Endometrial microvascular endothelial cells (primary cell): ENCODE data around the gene SLC22A1. TPM values are rescaled to one million over a fixed set of nuclear protein-coding genes. Genes with fewer than 3 reads are reported as not detected.
"Not testable (repeated sequence)": the region's sequence is repeated elsewhere in the genome, so short reads cannot be mapped to it uniquely, and the experiment has no call there.

Experiments used
- in situ Hi-C: cut with HindIII; loops from 2 replicates; pipeline ENCODE4 v1.10.0; 2017; ENCODE audit warnings: low sequenced_read_pairs, low pct_unique_long_range_greater_than_20kb; ENCODE audit errors: inconsistent ontology term
- total RNA-seq: library from RNA; depleted of rRNA; stranded (reverse); fragments of >200 nt; gene quantifications from one replicate; pipeline ENCODE4 v1.2.3, GENCODE V29; 2015; ENCODE audit errors: inconsistent ontology term

Gene SLC22A1
- total RNA-seq: not detected

- in situ Hi-C loops: no loop called here
These were observed at the start of gene SLC22A1 for GRCh38 chr6:160121558-160121957. Gene SLC22A1, plus strand, starts transcription at chr6:160121815. Its CDS starts 121 bp downstream, at chr6:160121936.

DNA sequence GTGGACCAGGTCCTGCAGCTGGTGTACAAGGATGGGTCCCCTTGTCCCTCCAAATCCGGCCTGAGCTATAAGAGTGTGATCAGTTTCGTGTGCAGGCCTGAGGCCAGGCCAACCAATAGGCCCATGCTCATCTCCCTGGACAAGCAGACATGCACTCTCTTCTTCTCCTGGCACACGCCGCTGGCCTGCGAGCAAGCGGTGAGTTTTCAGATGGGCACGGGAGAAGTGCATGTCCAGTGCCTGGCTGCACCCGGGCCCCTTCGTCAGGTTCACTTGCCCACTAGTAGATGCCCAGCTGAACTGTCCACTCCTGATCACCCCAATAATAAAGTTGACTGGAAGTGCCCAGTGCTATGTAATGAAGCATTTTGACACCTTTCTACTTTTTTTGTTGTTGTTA, 48.3 kb upstream of the SLC22A1 start:
- in situ Hi-C loops: no loop called here

GRCh38 chr6:160076009-160076408, 45.6 kb upstream of the SLC22A1 start:
- in situ Hi-C loops: no loop called here

DNA sequence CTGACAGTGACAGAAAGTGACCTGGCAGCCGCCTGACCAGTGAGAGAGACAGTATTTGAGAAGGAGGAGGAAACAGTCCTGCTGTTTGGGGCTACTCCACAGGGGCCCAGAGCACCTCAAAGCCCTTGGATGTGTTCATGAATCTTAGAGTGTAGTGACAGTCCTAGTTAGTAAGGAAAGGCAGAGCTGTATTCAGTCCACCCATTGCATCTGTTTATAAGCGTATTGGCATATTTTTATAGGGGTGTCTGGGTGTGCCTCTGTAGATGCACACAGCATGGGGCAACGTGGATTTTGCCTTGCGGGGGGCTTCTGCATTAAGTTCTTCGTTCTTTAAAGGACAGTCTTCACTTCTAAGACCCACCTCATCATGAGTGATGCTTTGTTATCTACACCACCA, 44.6 kb upstream of the SLC22A1 start:
- in situ Hi-C loops: no loop called here

GRCh38 chr6:160077526-160077925, 44.1 kb upstream of the SLC22A1 start:
- in situ Hi-C loops: no loop called here

GRCh38 chr6:160078883-160079685, 42.5 kb upstream of the SLC22A1 start:
- in situ Hi-C loops: no loop called here

DNA sequence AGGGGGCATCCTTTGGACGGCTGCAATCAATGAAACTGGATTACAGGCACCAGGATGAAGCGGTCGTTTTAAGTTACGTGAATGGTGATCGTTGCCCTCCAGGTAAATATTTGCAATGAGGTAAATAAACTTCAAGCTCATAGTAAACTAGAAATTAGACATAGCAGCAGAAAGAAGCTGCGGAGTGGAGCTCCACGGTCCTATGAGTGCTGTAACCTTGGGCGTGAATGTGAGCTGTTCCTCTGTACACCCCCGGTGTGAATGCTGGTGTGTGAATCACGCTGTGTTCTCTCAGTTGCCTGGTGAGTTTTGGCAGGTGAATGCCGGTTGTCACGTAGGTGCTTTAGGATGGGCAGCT, 42.0 kb upstream of the SLC22A1 start:
- in situ Hi-C loops: no loop called here

DNA sequence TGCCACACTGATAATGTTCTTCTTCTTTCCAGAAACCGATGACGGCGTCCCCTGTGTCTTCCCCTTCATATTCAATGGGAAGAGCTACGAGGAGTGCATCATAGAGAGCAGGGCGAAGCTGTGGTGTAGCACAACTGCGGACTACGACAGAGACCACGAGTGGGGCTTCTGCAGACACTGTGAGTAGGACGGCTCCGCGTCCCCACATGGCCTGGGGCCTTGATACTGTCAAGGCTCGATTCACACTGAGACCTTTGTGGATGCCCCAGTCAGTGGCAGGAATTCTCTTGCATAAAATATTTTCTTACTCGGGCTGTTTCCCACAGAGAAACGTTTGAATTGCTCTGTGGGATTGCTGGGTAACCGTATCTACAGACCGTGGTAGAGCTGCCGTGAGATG, 41.5 kb upstream of the SLC22A1 start:
- in situ Hi-C loops: no loop called here

DNA sequence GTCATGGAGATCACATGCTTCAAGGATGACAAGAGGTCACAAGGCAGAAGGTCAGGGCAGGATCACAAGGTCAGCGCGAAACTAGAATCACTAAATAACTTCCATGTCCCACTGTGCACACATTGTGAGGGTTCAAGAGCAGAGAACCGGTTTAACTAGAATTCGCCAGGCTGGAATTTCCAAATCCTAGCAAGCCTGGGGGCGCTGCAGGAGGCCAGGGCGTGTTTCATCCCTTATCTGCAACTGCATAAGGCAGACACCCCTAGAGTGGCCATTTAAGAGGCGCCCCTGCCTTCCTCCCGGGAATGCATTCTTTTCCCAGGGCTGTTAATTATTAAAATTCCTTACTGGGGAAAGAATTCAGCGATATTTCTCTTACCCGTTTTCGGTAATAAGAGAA, 40.2 kb upstream of the SLC22A1 start:
- in situ Hi-C loops: no loop called here

GRCh38 chr6:160082627-160083026, 39.0 kb upstream of the SLC22A1 start:
- in situ Hi-C loops: no loop called here

DNA sequence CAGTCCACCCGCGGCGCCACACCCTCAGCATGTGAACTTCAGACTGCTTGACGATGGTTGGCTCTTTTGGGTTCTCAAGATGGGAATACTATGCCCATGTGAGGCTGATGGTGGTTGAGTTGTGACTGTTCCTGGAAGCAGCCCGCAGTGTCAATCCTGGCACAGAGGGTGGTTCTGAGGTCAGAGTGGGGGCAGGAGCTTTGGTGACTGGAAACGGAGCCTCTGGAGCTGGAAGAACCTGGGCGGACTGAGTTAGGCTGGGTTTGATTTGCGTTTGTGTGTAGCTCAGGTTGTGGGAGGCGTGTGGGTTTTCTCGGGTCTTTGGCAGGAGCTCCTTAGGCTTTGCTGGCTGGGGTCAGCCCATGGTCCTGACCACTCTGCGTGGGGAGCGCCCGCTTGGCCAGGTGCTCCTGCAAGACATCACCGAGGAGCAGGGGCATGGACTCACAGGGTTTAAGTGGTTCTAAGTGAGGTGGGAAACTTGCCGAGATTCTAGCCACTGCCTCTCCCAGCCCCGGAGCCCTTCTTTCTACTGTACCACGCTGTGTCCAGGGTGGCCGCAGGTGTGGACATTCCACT, 37.3 kb upstream of the SLC22A1 start:
- in situ Hi-C loops: no loop called here

DNA sequence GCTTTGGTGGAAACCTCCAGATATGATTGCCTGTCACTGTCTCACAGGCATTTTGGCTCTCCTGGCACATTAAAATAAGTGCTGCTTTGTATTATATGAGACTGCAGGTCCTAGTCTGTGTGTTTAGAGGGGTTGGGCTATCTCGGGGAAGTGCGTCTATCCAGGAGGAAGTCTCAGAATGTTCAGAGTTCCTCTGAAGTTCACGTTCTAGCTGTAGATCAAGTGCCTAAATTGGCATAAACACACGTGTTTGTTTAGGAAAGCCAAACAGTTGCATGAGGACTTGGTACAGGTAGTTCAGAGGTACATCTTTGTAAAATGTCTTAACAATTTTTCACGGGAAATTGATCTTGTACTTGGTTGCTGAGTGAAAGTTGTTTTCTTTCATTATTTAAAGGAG, 36.4 kb upstream of the SLC22A1 start:
- in situ Hi-C loops: no loop called here

DNA sequence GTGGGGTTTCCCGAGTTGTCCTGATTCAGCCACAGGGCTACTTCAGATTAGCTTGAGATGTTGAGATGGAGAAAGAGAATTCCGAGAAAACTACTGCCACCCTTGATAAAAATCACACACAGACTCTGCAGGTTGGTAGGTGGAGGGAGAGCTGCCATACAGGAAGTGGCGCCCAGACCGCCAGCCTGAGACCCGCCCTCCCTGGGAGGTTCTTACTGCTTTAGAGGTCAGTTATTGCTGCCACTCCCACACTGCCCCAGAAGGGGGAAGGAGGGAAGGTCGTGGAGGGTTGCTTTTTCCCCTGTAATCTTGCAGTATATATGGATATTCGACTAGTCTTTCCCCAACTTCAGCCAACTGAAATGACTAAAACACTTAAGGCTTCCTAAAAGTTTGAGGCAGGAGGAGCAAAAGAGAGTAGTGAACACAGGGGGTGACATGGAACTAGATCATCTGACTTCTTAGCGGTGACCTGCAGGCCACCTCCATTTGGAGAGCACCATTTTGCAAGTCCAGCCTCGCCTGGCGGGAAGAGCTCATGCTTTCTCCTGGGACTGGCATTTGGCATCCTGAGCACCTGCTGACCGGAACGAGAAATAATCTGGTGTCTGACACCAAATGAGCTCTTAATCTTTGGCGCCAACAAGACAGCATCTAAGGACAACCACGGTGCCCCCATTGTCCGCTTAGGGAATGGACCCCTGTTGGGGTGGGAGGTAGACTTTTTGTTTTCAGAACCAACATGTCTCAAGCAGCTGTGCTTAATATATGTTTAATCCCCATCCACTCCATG, 35.7 kb upstream of the SLC22A1 start:
- in situ Hi-C loops: no loop called here

DNA sequence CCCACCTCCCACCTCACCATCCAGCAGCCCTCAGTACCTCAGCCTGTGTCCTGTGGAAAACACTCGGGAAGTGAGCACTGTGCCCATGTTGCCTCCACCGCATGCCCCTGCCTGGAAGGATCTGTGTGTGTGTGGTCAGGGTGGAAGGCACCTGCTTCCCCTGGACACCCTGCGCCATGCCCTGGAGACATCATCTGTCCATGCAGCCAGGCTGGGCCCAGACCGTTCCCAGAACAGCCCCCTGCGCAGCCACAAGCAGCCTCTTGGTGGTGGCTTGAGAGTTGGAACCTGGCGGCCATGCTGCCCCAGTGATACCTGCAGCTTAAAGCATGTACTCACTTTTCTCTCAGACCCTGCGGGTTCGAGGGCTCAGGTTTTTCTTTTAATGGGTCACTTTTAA, 34.9 kb upstream of the SLC22A1 start:
- in situ Hi-C loops: no loop called here

DNA sequence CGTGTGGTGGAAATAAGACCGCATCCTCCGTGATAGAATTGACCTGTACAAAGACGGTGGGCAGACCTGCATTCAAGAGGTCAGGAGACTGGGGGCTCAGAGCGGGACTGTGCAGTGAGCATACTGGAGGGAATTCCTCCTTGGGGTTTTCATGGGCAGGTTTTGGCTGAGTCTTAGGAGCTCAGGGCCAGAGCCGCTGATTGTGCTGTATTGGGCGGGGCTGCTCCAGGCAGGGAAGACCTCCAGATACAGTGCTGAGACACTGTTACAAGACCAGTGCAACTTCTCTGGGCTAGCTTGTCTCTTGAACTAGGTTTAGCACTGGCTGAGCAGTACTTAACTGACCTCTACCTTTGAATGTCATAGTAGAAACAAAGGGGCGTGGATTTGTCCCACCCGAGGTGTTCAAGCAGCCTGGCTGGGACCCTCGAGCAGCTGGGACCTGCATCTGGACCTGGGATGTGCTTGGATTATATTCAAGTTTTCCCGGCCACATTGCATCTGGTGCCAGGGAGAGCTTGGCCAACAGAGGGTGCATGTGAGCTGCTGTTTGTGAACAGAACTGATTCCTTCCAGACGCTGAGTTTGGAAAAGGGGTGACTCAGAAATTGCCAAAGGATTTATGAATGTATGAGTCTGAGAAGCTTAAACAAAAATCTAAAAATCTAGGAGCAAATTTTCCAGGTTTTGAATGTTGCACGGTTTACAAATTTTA, 33.4 kb upstream of the SLC22A1 start:
- in situ Hi-C loops: no loop called here

DNA sequence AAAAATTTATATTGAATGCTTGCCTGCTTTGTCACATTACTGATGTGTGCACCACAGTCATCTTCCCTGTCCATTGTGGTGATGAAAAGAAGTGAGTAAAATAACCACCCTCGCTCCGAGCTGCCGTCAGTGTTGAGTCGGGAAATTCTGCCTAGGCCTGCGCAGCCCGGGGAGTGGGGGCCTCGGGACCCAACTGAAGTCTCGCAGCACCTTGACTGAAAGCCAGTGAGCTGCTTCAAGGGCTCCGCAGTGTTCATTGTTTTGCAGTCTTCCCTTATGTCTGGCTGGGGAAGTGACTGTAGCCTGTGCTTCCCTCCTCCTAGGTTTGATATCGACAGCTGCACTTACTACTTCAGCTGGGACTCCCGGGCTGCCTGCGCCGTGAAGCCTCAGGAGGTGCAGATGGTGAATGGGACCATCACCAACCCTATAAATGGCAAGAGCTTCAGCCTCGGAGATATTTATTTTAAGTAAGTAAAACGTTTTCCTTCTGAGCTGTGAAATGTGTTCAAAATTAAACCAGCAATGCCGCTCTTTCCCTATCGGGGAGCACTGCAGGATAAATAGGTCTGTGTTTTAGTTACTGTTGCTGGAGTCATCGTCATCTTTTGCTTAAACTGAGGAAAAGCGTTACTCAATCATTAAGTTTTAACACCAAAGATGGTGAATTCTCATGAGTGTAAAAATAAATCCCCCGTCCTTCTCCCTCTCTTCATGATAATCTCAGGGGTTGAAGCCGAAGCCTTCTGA, 32.7 kb upstream of the SLC22A1 start:
- in situ Hi-C loops: no loop called here

GRCh38 chr6:160089534-160089897, 32.1 kb upstream of the SLC22A1 start:
- in situ Hi-C loops: no loop called here

DNA sequence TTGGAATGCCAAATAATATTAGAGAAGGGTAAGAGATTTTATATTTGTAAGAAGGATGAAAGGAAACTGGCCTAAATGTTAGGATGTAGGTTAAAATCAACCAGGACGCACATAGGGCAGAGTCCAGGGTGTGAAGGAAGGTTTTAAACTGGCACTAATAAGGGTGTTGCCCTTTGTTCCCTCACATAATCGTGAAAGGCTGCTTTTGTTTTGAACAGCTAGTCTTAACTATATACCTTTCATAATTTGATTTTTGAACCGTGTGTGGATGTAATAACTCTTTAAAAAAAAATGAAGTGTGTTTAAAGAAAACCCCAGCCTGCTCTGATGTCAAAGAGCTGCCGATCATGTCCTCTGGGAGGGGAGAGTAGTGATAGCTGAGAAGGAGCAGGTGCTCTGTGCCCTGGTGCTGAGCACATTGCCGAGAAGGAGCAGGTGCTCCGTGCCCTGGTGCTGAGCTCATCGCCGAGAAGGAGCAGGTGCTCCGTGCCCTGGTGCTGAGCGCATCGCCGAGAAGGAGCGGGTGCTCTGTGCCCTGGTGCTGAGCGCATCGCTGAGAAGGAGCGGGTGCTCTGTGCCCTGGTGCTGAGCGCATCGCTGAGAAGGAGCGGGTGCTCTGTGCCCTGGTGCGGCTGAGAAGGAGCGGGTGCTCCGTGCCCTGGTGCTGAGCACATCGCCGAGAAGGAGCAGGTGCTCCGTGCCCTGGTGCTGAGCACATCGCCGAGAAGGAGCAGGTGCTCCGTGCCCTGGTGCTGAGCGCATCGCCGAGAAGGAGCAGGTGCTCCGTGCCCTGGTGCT, 31.0 kb upstream of the SLC22A1 start:
- in situ Hi-C loops: not testable (repeated sequence)
